Neural crest cell (in vitro differentiated cells): Measurements from ENCODE around the gene BBOF1. TPM values are rescaled to one million over a fixed set of nuclear protein-coding genes. Genes with fewer than 3 reads are reported as not detected.
A peak's percentile ranks its signal among the peaks of the same experiment; 100 is the strongest.
"Not testable (repeated sequence)": the region's sequence is repeated elsewhere in the genome, so short reads cannot be mapped to it uniquely, and the experiment has no call there.

Source experiments
- DNase-seq: peaks from one replicate; pipeline ENCODE4 v3.0.0; 2021; ENCODE audit warnings: low read depth, mixed read lengths, low spot score
- H3K27ac Mint-ChIP-seq: one replicate; pipeline ENCODE4 v1.8.0; 2021; ENCODE audit warnings: mild to moderate bottlenecking, mixed read lengths; ENCODE audit not compliant: unreplicated experiment
- H3K27me3 Mint-ChIP-seq: 2 replicates; pipeline ENCODE4 v1.8.0; 2021; ENCODE audit warnings: low read depth, mild to moderate bottlenecking, mixed read lengths
- H3K36me3 Mint-ChIP-seq: 2 replicates; pipeline ENCODE4 v1.8.0; 2021; ENCODE audit warnings: low read depth, mild to moderate bottlenecking, mixed read lengths
- H3K4me1 Mint-ChIP-seq: 2 replicates; pipeline ENCODE4 v1.8.0; 2021; ENCODE audit warnings: mixed read lengths
- H3K4me3 Mint-ChIP-seq: one replicate; pipeline ENCODE4 v1.8.0; 2021; ENCODE audit warnings: mild to moderate bottlenecking, mixed read lengths
- H3K9me3 Mint-ChIP-seq: 2 replicates; pipeline ENCODE4 v1.8.0; 2021; ENCODE audit warnings: mixed read lengths
- total RNA-seq: library from RNA; stranded (reverse); gene quantifications from 2 replicates; pipeline ENCODE4 v1.2.1, GENCODE V29; 2021
- TF ChIP-seq, protein P1 (sequence below): fragments of 200-600 bp; sonication (generic); conservative IDR thresholded peaks from 2 replicates; pipeline ENCODE4 v1.5.0; 2021; ENCODE audit warnings: antibody characterized with exemption, mild to moderate bottlenecking

Gene BBOF1
- total RNA-seq, 1 donor from 2014 or later = 2.7 TPM

DNA sequence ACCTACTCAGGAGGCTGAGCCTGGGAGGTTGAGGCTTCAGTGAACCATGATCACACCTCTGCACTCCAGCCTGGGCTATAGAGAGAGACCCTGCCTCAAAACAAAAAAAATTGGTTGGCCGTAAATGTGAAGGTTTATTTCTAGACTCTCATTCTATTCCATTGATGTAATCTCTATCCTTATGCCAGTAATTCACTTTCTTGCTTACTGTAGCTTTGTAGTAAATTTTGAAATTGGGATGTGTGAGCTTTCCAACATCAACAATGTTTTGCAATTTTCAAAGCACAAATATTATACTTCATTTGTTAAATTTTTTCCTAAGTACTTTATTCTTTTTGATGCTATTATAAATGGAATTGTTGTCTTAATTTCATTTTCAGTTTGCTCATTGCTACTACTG lies 90.2 kb downstream of the BBOF1 start:
- no peaks in the 10 kb centered on the region for H3K27me3 Mint-ChIP-seq
- TF ChIP-seq, protein P1, sequence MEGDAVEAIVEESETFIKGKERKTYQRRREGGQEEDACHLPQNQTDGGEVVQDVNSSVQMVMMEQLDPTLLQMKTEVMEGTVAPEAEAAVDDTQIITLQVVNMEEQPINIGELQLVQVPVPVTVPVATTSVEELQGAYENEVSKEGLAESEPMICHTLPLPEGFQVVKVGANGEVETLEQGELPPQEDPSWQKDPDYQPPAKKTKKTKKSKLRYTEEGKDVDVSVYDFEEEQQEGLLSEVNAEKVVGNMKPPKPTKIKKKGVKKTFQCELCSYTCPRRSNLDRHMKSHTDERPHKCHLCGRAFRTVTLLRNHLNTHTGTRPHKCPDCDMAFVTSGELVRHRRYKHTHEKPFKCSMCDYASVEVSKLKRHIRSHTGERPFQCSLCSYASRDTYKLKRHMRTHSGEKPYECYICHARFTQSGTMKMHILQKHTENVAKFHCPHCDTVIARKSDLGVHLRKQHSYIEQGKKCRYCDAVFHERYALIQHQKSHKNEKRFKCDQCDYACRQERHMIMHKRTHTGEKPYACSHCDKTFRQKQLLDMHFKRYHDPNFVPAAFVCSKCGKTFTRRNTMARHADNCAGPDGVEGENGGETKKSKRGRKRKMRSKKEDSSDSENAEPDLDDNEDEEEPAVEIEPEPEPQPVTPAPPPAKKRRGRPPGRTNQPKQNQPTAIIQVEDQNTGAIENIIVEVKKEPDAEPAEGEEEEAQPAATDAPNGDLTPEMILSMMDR = no peak
- no peaks in the 10 kb centered on the region for H3K9me3 Mint-ChIP-seq
- no peak overlapping the region for H3K4me3 Mint-ChIP-seq
- peak overlapping the region; percentile 35 for H3K27ac Mint-ChIP-seq
- no peak for DNase-seq
- H3K36me3 Mint-ChIP-seq = no peaks in the 10 kb centered on the region
- H3K4me1 Mint-ChIP-seq = no peaks in the 10 kb centered on the region

GRCh38 chr14:74111395-74112216 lies 92.5 kb downstream of the BBOF1 start:
- TF ChIP-seq, protein P1 = peak; percentile 75
- H3K4me1 Mint-ChIP-seq, H3K36me3 Mint-ChIP-seq, H3K27me3 Mint-ChIP-seq, H3K4me3 Mint-ChIP-seq, H3K27ac Mint-ChIP-seq, DNase-seq, H3K9me3 Mint-ChIP-seq: not testable (repeated sequence)

Other genes starting within 250 kb of the BBOF1 start
- gene PTGR2, start 167.5 kb upstream of the BBOF1 start, total RNA-seq = 6.0 and 6.2 TPM in 2 replicates
- gene ZNF410, start 132.5 kb upstream of the BBOF1 start, total RNA-seq = 50.5 and 53.0 TPM in 2 replicates
- gene FAM161B, start 69.3 kb upstream of the BBOF1 start, total RNA-seq = 2.8 and 3.3 TPM in 2 replicates
- 15.5 TPM in 2 replicates for gene COQ6, start 69.0 kb upstream of the BBOF1 start, total RNA-seq
- 9.5 and 9.7 TPM in 2 replicates for gene ENTPD5, start 61 bp upstream of the BBOF1 start, total RNA-seq
- 30.3 and 31.2 TPM in 2 replicates for gene ALDH6A1, start 65.1 kb downstream of the BBOF1 start, total RNA-seq
- 22.3 and 22.4 TPM in 2 replicates for gene LIN52, start 65.6 kb downstream of the BBOF1 start, total RNA-seq
- 0.89 and 1.2 TPM in 2 replicates for gene VSX2, start 220.1 kb downstream of the BBOF1 start, total RNA-seq